GM18499 (cell line): ENCODE results near the gene AMIGO1.

Experiments
- ATAC-seq: cut with Tn5 transposase; IDR thresholded peaks from one replicate; pipeline ENCODE4 v1.9.1; 2021; ENCODE audit warnings: moderate number of reproducible peaks; ENCODE audit not compliant: insufficient read depth, unreplicated experiment

AMIGO1 gene

GRCh38 chr1:109509176-109510134 lies at the start of gene AMIGO1:
TSS of gene AMIGO1 (minus strand) at chr1:109509727. CDS start at chr1:109508912, 815 bp downstream.
- ATAC-seq = no peak

- no peak for ATAC-seq
Observed at GRCh38 chr1:109557520-109557919, 48.0 kb upstream of the AMIGO1 start.

GRCh38 chr1:109556563-109556962 lies 47.0 kb upstream of the AMIGO1 start:
- ATAC-seq = no peak

- ATAC-seq = peak; percentile 80
Observed at GRCh38 chr1:109548321-109549267, 39.1 kb upstream of the AMIGO1 start, which contains the start of gene GNAI3. TSS of gene GNAI3 (plus strand) at chr1:109548615. CDS start at chr1:109548721, 106 bp downstream.

GRCh38 chr1:109547463-109548320 lies 38.2 kb upstream of the AMIGO1 start:
- no peak for ATAC-seq

- ATAC-seq = no peak
Observed at GRCh38 chr1:109546311-109547109, 37.0 kb upstream of the AMIGO1 start.

- no peak for ATAC-seq
Observed at GRCh38 chr1:109543988-109544735, 34.6 kb upstream of the AMIGO1 start.

GRCh38 chr1:109543283-109543987 lies 33.9 kb upstream of the AMIGO1 start:
- no peak for ATAC-seq

- no peak for ATAC-seq
Observed at GRCh38 chr1:109542657-109543056, 33.1 kb upstream of the AMIGO1 start.

- ATAC-seq = no peak
Observed at GRCh38 chr1:109541102-109541501, 31.6 kb upstream of the AMIGO1 start.

GRCh38 chr1:109539676-109540075 lies 30.1 kb upstream of the AMIGO1 start, which contains the start of gene GPR61:
TSS of gene GPR61 (plus strand) at chr1:109539872. CDS start at chr1:109543023, 3,151 bp downstream.
- ATAC-seq = no peak

- no peak for ATAC-seq
Observed at GRCh38 chr1:109538827-109539555, 29.5 kb upstream of the AMIGO1 start.

- ATAC-seq = no peak
Observed at GRCh38 chr1:109537450-109538178, 28.1 kb upstream of the AMIGO1 start.

- ATAC-seq = no peak
Observed at GRCh38 chr1:109535971-109536491, 26.5 kb upstream of the AMIGO1 start.

- no peak for ATAC-seq
Observed at GRCh38 chr1:109535481-109535880, 26.0 kb upstream of the AMIGO1 start.

GRCh38 chr1:109534307-109534858 lies 24.9 kb upstream of the AMIGO1 start:
- ATAC-seq = no peak
